H1 (cell line): ENCODE data around the gene MACF1. TPM values are rescaled to one million over a fixed set of nuclear protein-coding genes. Genes with fewer than 3 reads are reported as not detected.

Source experiments
- BRCA1 ChIP-seq: IDR thresholded peaks from 2 replicates; pipeline ENCODE4 v1.6.1; 2012; ENCODE audit warnings: low read depth, low read length, improper control_type of control experiment
- CHD2 ChIP-seq: IDR thresholded peaks from 2 replicates; pipeline ENCODE4 v1.6.1; 2012; ENCODE audit warnings: low read length, improper control_type of control experiment
- GTF2F1 ChIP-seq: IDR thresholded peaks from 2 replicates; pipeline ENCODE4 v1.6.1; 2012; ENCODE audit warnings: low read depth, low read length, improper control_type of control experiment, borderline replicate concordance
- POU5F1 ChIP-seq: IDR thresholded peaks from 2 replicates; pipeline ENCODE4 v1.6.1; 2011; ENCODE audit warnings: low read depth, mild to moderate bottlenecking, low read length, moderate library complexity
- polyA plus RNA-seq, 7 experiments: library from polyadenylated mRNA; depleted of rRNA in 3 of 7; stranded (reverse) in 5 of 7; unstranded in 2 of 7; fragments of >200 nt in 5 of 7; fragments of 200-250 nt in 2 of 7; gene quantifications; 1 replicate in 5 of 7; 2 replicates in 1 of 7; 4 replicates in 1 of 7; pipeline versions ENCODE4 v1.2.1 to v1.2.3, GENCODE V29; 2011 to 2013; ENCODE audit warnings: missing spikeins in 2 of 7, mixed read lengths in 2 of 7
- total RNA-seq: library from RNA; stranded (reverse); fragmentation: NEBNext Ultra II Directional; extraction: Animal tissue kit (Norgen Biotek cat#: 25700); gene quantifications from 2 replicates; pipeline ENCODE4 v1.2.1, GENCODE V29; 2021

Gene MACF1
- total and polyA plus RNA-seq, 2 of the 8 experiments (the other 6 are each of a cell fraction or from before 2014, with no cell fraction given): 59.8 to 285 TPM

- TF ChIP-seq GTF2F1 (no peak), POU5F1 (no peak), BRCA1 (no peak), CHD2 (no peak)
- TF ChIP-seq, all 59 proteins: peak for 0
These were observed 38.8 kb downstream of the MACF1 start (continued) for GRCh38 chr1:39243302-39243701.
